ENCODE measurements around the gene APMAP. TPM values are rescaled to one million over a fixed set of nuclear protein-coding genes. Genes with fewer than 3 reads are reported as not detected.
"Not testable (repeated sequence)": the region's sequence is repeated elsewhere in the genome, so short reads cannot be mapped to it uniquely, and the experiment has no call there.

The APMAP gene
- total RNA-seq, 2 experiments from 2014 or later: 45.5 to 46.6 TPM

- Mint-ChIP-seq H3K4me1 (ENCODE audit: low read depth) (no peaks in the 10 kb centered on the region), H3K27ac (no peak overlapping the region), H3K9me3 (no peaks in the 10 kb centered on the region), H3K4me3 (no peak overlapping the region), H3K36me3 (peaks cover 4% of the 10 kb centered on the region), H3K27me3 (no peaks in the 10 kb centered on the region)
- intact Hi-C loops (cut with micrococcal nuclease): loop anchor here (5.0 kb wide), 1 partner anchor 165 kb away; no protein-coding TSS in a partner anchor
- CTCF ChIA-PET: no interaction called here
- no peak for DNase-seq
- POLR2A ChIA-PET: no interaction called here
Observed at GRCh38 chr20:25011831-25012241, 19.3 kb upstream of the APMAP start.

DNA sequence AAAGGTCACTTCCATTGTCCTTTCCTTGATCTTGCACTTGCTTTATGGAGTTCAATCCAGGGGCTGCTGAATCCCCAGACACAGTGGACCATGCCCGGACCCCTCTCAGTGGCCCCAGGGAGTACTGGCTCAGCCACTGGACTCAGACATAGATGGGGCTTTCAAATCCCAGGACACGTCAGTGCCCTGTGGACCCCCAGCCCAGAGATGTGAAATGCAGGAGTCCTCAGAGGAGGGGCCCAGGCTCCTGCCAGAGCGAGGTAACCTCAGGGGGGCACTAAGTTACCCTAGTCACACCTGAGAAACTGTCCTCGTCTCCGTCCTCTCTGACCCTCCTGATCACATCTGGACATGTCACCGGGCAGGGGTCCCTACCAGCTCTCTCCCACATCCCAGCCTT is 18.7 kb upstream of the APMAP start:
- no peak for DNase-seq
- Mint-ChIP-seq H3K4me1 (ENCODE audit: low read depth) (no peaks in the 10 kb centered on the region), H3K27ac (no peak overlapping the region), H3K9me3 (no peaks in the 10 kb centered on the region), H3K4me3 (no peak overlapping the region), H3K27me3 (no peaks in the 10 kb centered on the region), H3K36me3 (peaks cover 6% of the 10 kb centered on the region)
- CTCF ChIA-PET: no interaction called here
- POLR2A ChIA-PET: no interaction called here
- intact Hi-C loops (cut with micrococcal nuclease): loop anchor here (5.0 kb wide), 1 partner anchor 166 kb away; no protein-coding TSS in a partner anchor

GRCh38 chr20:25009218-25010145 is 16.9 kb upstream of the APMAP start:
- intact Hi-C loops (cut with micrococcal nuclease): loop anchor here (5.0 kb wide), 1 partner anchor 168 kb away; no protein-coding TSS in a partner anchor
- H3K4me1 Mint-ChIP-seq (ENCODE audit: low read depth): no peaks in the 10 kb centered on the region
- ChIA-PET CTCF (interaction anchor here (1.1 to 1.7 kb wide), 2 partner anchors 14 to 169 kb away, joined by 3 to 6 read pairs; no protein-coding TSS in a partner anchor), POLR2A (no interaction called here)
- no peak overlapping the region for H3K27ac Mint-ChIP-seq
- H3K27me3 Mint-ChIP-seq: no peaks in the 10 kb centered on the region
- no peak overlapping the region for H3K4me3 Mint-ChIP-seq
- H3K36me3 Mint-ChIP-seq: peaks cover 11% of the 10 kb centered on the region
- DNase-seq: no peak
- H3K9me3 Mint-ChIP-seq: no peaks in the 10 kb centered on the region

GRCh38 chr20:25008388-25009217 is 16.1 kb upstream of the APMAP start:
- no peak overlapping the region for H3K27ac Mint-ChIP-seq
- peaks cover 14% of the 10 kb centered on the region for H3K36me3 Mint-ChIP-seq
- CTCF ChIA-PET: interaction anchor here (1.1 to 1.7 kb wide), 2 partner anchors 13 to 170 kb away, joined by 3 to 6 read pairs; no protein-coding TSS in a partner anchor
- no peaks in the 10 kb centered on the region for H3K27me3 Mint-ChIP-seq
- H3K4me1 Mint-ChIP-seq (ENCODE audit: low read depth): no peaks in the 10 kb centered on the region
- POLR2A ChIA-PET: no interaction called here
- H3K9me3 Mint-ChIP-seq: no peaks in the 10 kb centered on the region
- DNase-seq: no peak
- no peak overlapping the region for H3K4me3 Mint-ChIP-seq
- intact Hi-C loops (cut with micrococcal nuclease): no loop called here

- no peaks in the 10 kb centered on the region for H3K9me3 Mint-ChIP-seq
- H3K27ac Mint-ChIP-seq: no peak overlapping the region
- DNase-seq: no peak
- peaks cover 19% of the 10 kb centered on the region for H3K36me3 Mint-ChIP-seq
- H3K4me3 Mint-ChIP-seq: no peak overlapping the region
- H3K27me3 Mint-ChIP-seq: no peaks in the 10 kb centered on the region
- no peaks in the 10 kb centered on the region for H3K4me1 Mint-ChIP-seq (ENCODE audit: low read depth)
- intact Hi-C loops (cut with micrococcal nuclease): no loop called here
- ChIA-PET CTCF (no interaction called here), POLR2A (no interaction called here)
Observed at GRCh38 chr20:25007491-25008305, 15.1 kb upstream of the APMAP start.

- H3K4me1 Mint-ChIP-seq (ENCODE audit: low read depth): no peaks in the 10 kb centered on the region
- intact Hi-C loops (cut with micrococcal nuclease): no loop called here
- ChIA-PET POLR2A (no interaction called here), CTCF (interaction anchor here (0.8 kb wide), 1 partner anchor 172 kb away, joined by 3 read pairs; no protein-coding TSS in a partner anchor)
- H3K36me3 Mint-ChIP-seq: peaks cover 23% of the 10 kb centered on the region
- no peak overlapping the region for H3K27ac Mint-ChIP-seq
- H3K4me3 Mint-ChIP-seq: no peak overlapping the region
- H3K9me3 Mint-ChIP-seq: no peaks in the 10 kb centered on the region
- H3K27me3 Mint-ChIP-seq: no peaks in the 10 kb centered on the region
- DNase-seq: no peak
Observed at GRCh38 chr20:25006431-25007167, 14.0 kb upstream of the APMAP start.

GRCh38 chr20:25005661-25006060 is 13.1 kb upstream of the APMAP start:
- ChIA-PET CTCF (interaction anchor here (0.8 kb wide), 1 partner anchor 173 kb away, joined by 3 read pairs; no protein-coding TSS in a partner anchor), POLR2A (no interaction called here)
- H3K36me3 Mint-ChIP-seq: peaks cover 23% of the 10 kb centered on the region
- no peak for DNase-seq
- intact Hi-C loops (cut with micrococcal nuclease): no loop called here
- H3K27ac Mint-ChIP-seq: no peak overlapping the region
- no peaks in the 10 kb centered on the region for H3K27me3 Mint-ChIP-seq
- no peaks in the 10 kb centered on the region for H3K4me1 Mint-ChIP-seq (ENCODE audit: low read depth)
- no peaks in the 10 kb centered on the region for H3K9me3 Mint-ChIP-seq
- no peak overlapping the region for H3K4me3 Mint-ChIP-seq

- H3K9me3 Mint-ChIP-seq: no peaks in the 10 kb centered on the region
- H3K27me3 Mint-ChIP-seq: no peaks in the 10 kb centered on the region
- no peak for DNase-seq
- H3K4me3 Mint-ChIP-seq: no peak overlapping the region
- H3K4me1 Mint-ChIP-seq (ENCODE audit: low read depth): peaks cover 4% of the 10 kb centered on the region
- ChIA-PET CTCF (interaction anchor here (1.6 kb wide), 1 partner anchor 173 kb away, joined by 5 read pairs; no protein-coding TSS in a partner anchor), POLR2A (no interaction called here)
- intact Hi-C loops (cut with micrococcal nuclease): no loop called here
- H3K27ac Mint-ChIP-seq: no peak overlapping the region
- peaks cover 23% of the 10 kb centered on the region for H3K36me3 Mint-ChIP-seq
Observed at GRCh38 chr20:25005220-25005619, 12.7 kb upstream of the APMAP start.

- POLR2A ChIA-PET: no interaction called here
- intact Hi-C loops (cut with micrococcal nuclease): no loop called here
- no peak overlapping the region for H3K27ac Mint-ChIP-seq
- H3K4me1 Mint-ChIP-seq (ENCODE audit: low read depth): peaks cover 5% of the 10 kb centered on the region
- peaks cover 23% of the 10 kb centered on the region for H3K36me3 Mint-ChIP-seq
- no peak for DNase-seq
- H3K4me3 Mint-ChIP-seq: no peak overlapping the region
- H3K9me3 Mint-ChIP-seq: no peaks in the 10 kb centered on the region
- no peaks in the 10 kb centered on the region for H3K27me3 Mint-ChIP-seq
- CTCF ChIA-PET: no interaction called here
Observed at GRCh38 chr20:25003002-25003401, 10.5 kb upstream of the APMAP start.

GRCh38 chr20:25001323-25001722 is 8.8 kb upstream of the APMAP start:
- POLR2A ChIA-PET; intact Hi-C loops (cut with micrococcal nuclease); H3K27me3 Mint-ChIP-seq: not testable (repeated sequence)

GRCh38 chr20:25000268-25000801 is 7.8 kb upstream of the APMAP start:
- ChIA-PET CTCF (interaction anchor here (2.1 to 3.1 kb wide), 2 partner anchors 65 to 179 kb away, joined by 12 to 18 read pairs; no protein-coding TSS in a partner anchor), POLR2A (no interaction called here)
- intact Hi-C loops (cut with micrococcal nuclease): no loop called here
- DNase-seq: no peak
- Mint-ChIP-seq H3K27me3 (no peaks in the 10 kb centered on the region), H3K4me3 (no peak overlapping the region), H3K9me3 (no peaks in the 10 kb centered on the region), H3K4me1 (ENCODE audit: low read depth) (peaks cover 5% of the 10 kb centered on the region), H3K27ac (peak overlapping the region; percentile 47), H3K36me3 (peaks cover 13% of the 10 kb centered on the region)

More at GRCh38 chr20:25001323-25001722, 8.8 kb upstream of the APMAP start:
- peaks cover 21% of the 10 kb centered on the region for H3K36me3 Mint-ChIP-seq
- H3K4me1 Mint-ChIP-seq (ENCODE audit: low read depth); H3K4me3 Mint-ChIP-seq; DNase-seq; CTCF ChIA-PET; H3K27ac Mint-ChIP-seq; H3K9me3 Mint-ChIP-seq: not testable (repeated sequence)

All from activated CD4-positive, alpha-beta memory T cell treated with anti-CD3 and anti-CD28 coated beads for 36 hours (primary cell).